ENCODE data around the gene CDK9.

CDK9 gene

DNA sequence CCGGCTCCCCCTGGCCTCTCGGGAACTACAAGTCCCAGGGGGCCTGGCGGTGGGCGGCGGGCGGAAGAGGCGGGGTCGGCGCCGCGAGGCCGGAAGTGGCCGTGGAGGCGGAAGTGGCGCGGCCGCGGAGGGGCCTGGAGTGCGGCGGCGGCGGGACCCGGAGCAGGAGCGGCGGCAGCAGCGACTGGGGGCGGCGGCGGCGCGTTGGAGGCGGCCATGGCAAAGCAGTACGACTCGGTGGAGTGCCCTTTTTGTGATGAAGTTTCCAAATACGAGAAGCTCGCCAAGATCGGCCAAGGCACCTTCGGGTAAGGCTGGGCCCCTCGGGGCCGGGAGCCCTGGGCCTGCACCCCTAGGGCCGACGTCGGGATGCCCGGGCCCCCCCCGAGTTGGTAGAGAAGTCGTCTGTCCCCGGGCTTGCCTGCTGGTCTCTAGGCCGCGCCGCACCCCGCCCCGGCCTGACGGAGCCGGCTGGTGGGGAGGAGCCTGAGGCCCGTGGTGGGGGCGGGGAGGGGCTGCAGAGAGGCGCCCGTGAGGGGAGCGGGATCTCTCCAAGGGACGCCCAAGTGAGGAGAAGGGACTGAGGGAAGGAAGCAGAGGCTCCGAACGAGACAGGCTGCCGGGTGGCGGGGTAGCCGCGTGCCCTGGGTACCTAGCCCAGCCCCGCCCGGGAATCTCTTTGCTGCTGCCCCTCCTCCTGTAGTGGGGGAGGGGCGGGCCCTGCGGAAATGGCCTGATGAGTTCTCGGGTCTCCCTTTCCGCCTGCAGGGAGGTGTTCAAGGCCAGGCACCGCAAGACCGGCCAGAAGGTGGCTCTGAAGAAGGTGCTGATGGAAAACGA, at the start of gene CDK9:
Gene CDK9 (plus strand): TSS at position 102 of the 840 bp plus-strand sequence. CDS start 115 bp downstream, at position 217.
- DNase-seq, result peak; percentile 80
- in situ Hi-C loops (cut with HindIII; ENCODE audit: low pct_ligation_motif_present, low sequenced_read_pairs), result no loop called here
- H3K4me3 ChIP-seq (ENCODE audit: low read depth, low read length), result peak within 1 kb of the TSS; percentile 87
- peak within 1 kb of the TSS; percentile 94 for H3K27ac ChIP-seq
- TF ChIP-seq, protein P1, sequence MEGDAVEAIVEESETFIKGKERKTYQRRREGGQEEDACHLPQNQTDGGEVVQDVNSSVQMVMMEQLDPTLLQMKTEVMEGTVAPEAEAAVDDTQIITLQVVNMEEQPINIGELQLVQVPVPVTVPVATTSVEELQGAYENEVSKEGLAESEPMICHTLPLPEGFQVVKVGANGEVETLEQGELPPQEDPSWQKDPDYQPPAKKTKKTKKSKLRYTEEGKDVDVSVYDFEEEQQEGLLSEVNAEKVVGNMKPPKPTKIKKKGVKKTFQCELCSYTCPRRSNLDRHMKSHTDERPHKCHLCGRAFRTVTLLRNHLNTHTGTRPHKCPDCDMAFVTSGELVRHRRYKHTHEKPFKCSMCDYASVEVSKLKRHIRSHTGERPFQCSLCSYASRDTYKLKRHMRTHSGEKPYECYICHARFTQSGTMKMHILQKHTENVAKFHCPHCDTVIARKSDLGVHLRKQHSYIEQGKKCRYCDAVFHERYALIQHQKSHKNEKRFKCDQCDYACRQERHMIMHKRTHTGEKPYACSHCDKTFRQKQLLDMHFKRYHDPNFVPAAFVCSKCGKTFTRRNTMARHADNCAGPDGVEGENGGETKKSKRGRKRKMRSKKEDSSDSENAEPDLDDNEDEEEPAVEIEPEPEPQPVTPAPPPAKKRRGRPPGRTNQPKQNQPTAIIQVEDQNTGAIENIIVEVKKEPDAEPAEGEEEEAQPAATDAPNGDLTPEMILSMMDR (IDR thresholded peaks at IDR 0.05; ENCODE audit: low read depth, low read length, missing control alignments), result no peak
- H3K27me3 ChIP-seq (replicated peaks), result no peaks in the 10 kb centered on the region
- peaks cover 46% of the 10 kb centered on the region for H3K36me3 ChIP-seq (replicated peaks)

DNA sequence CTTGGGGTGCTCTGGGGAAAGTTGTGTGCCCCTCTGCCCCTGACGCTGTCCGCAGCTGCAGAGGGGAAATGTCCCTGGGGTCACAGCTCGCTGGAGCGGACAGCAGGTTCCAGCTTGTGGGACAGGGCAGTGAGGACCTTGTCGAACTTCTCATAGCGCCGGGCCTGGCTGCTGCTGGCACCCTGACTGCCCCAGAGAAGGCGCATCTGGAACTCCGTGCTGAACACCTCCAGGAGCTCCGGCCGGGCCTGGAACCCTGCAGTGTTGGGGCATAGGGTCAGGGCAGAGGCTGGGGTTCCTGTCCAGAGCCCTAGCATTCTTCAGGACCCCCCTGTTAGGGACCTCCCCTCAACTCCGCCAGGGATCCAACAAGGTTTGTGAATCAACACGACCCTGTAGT, 47.2 kb upstream of the CDK9 start:
- no peak for DNase-seq
- Histone ChIP-seq H3K27ac (no peak overlapping the region), H3K27me3 (replicated peaks) (no peaks in the 10 kb centered on the region), H3K36me3 (replicated peaks) (no peaks in the 10 kb centered on the region), H3K4me3 (ENCODE audit: low read depth, low read length) (no peak overlapping the region)
- in situ Hi-C loops (cut with HindIII; ENCODE audit: low pct_ligation_motif_present, low sequenced_read_pairs), result no loop called here
- TF ChIP-seq, protein P1 (IDR thresholded peaks at IDR 0.05; ENCODE audit: low read depth, low read length, missing control alignments), result no peak

DNA sequence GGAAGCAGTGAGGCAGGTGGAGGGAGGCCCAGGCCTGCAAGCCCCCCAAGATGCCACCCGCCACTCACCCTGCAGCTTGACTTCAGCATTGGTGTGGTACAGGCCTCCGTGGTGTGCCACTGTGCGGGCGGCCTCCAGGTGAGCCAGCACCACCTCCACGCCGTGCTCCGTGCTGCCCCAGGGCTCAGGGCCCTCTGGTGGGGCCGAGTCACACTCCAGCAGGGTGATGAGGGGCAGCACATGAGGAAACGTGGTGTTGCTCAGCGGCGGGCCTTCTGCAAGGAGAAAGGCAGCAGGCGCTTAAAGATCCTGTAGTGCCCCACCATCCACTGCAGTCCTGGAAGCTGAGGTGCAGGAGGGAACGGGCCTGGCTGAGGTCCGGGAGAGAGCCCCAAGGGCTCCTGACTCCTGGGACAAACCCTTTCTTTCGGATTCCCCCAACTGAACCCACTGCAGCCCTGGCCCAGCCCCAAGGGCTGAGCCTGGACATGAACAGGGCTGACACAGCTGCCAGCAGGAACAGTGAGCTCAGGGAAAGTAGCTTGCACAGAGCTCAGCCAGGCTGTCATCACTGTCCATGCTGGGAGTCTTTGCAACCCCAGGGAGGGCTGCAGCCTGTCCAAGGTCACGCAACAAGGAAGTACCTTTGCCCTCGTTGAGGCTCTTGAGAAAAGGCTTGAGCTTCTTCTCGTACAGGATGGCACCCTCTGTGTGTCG, 46.1 kb upstream of the CDK9 start:
- TF ChIP-seq, protein P1 (IDR thresholded peaks at IDR 0.05; ENCODE audit: low read depth, low read length, missing control alignments), result no peak
- DNase-seq, result no peak
- in situ Hi-C loops (cut with HindIII; ENCODE audit: low pct_ligation_motif_present, low sequenced_read_pairs), result no loop called here
- no peak overlapping the region for H3K27ac ChIP-seq
- H3K4me3 ChIP-seq (ENCODE audit: low read depth, low read length), result no peak overlapping the region
- no peaks in the 10 kb centered on the region for H3K36me3 ChIP-seq (replicated peaks)
- no peaks in the 10 kb centered on the region for H3K27me3 ChIP-seq (replicated peaks)

DNA sequence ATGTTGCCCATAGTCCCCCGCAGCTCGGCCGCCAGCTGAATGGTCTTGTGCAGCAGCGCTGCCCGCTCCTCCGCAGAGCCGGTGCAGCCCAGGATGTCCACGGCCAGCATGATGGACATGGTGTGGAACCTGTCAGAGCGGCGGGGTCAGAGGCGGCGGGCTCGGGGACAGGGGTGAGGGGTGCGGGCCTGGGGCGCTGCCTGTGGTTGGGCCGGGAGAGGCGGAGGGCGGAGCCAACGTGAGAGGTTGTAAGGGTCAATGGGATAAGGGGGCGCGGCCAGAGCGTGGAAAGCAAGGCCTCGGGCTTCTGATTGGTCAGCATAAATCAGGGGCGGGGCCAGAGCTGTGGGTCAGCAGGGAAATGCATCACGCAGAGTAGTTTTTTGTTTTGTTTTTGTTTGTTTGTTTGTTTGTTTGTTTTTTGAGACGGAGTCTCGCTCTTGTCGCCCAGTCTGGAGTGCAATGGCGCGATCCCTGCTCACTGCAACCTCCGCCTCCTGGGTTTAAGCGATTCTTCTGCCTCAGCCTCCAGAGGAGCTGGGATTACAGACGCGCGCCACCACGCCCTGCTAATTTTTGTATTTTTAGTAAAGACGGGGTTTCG, 43.9 kb upstream of the CDK9 start:
- in situ Hi-C loops (cut with HindIII; ENCODE audit: low pct_ligation_motif_present, low sequenced_read_pairs), result no loop called here
- DNase-seq, result no peak
- Histone ChIP-seq H3K27ac (no peak overlapping the region), H3K27me3 (replicated peaks) (no peaks in the 10 kb centered on the region), H3K4me3 (ENCODE audit: low read depth, low read length) (peak overlapping the region; percentile 53), H3K36me3 (replicated peaks) (no peaks in the 10 kb centered on the region)
- TF ChIP-seq, protein P1 (IDR thresholded peaks at IDR 0.05; ENCODE audit: low read depth, low read length, missing control alignments), result no peak

DNA sequence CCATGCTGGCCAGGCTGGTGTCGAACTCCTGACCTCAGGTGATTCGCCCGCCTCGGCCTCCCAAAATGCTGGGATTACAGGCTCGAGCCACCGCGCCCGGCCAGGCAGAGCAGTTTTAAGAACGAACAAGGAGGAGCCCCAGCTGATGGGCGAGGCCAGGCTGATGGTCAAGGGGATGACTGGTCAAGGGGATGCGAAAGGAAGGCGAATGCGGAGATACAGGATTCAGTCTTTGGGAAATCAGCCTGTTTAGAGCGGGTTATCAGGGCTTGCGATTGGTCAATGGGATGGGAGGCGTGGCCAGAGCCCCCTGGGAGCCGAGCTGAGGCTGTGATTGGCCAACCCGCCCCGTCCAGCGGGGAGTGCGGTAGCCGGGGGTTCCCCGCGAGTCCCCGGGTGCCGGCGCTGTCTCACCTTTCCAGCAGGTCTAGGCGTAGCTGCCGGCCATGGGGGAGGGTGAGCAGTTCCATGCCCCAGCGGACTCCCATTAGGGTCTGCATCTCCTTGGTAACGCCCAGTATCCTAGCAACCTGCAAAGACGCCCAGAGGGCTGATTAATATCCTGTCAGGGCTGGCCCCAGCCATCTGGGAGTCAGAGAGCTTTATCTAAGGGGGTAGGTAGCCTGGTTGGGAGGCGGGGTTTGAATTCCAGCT, 43.3 kb upstream of the CDK9 start:
- TF ChIP-seq, protein P1 (IDR thresholded peaks at IDR 0.05; ENCODE audit: low read depth, low read length, missing control alignments), result no peak
- H3K27ac ChIP-seq, result no peak overlapping the region
- DNase-seq, result no peak
- in situ Hi-C loops (cut with HindIII; ENCODE audit: low pct_ligation_motif_present, low sequenced_read_pairs), result no loop called here
- no peaks in the 10 kb centered on the region for H3K36me3 ChIP-seq (replicated peaks)
- peak overlapping the region; percentile 53 for H3K4me3 ChIP-seq (ENCODE audit: low read depth, low read length)
- H3K27me3 ChIP-seq (replicated peaks), result no peaks in the 10 kb centered on the region
